Cardiac septum (tissue), 1 donor: ENCODE results near the gene SEC23IP. TPM values are rescaled to one million over a fixed set of nuclear protein-coding genes. Genes with fewer than 3 reads are reported as not detected.
A peak's percentile ranks its signal among the peaks of the same experiment; 100 is the strongest.
"Not testable (repeated sequence)": the region's sequence is repeated elsewhere in the genome, so short reads cannot be mapped to it uniquely, and the experiment has no call there.

Experiments
- DNase-seq: peaks from one replicate; pipeline ENCODE4 v3.0.0-alpha.2; 2020; ENCODE audit warnings: low spot score
- intact Hi-C: fragments of 100-400 bp; cut with DNase I; formaldehyde crosslinking; loops from one replicate; pipeline ENCODE4 v1.14.0; 2022
- long read RNA-seq: library from polyadenylated mRNA; unstranded; transcript quantifications from one replicate; pipeline ENCODE4 v2.0.0, GENCODE V29; 2021
- total RNA-seq: library from RNA; stranded (reverse); fragmentation: NEBNext Ultra II Directional; extraction: Animal tissue kit (Norgen Biotek cat#: 25700); gene quantifications from one replicate; pipeline ENCODE4 v1.2.1, GENCODE V29; 2021
- donor health status: DM: no; HTN: no; CAD: no.

Gene SEC23IP
- 30.7 TPM for total RNA-seq
- long read RNA-seq, full-length matches to known transcripts, result 10 of 22 reads
- long read RNA-seq, partial matches to known transcripts, result 6 of 22 reads
- long read RNA-seq, other reads (novel, unspliced or antisense), result 6 of 22 reads

DNA sequence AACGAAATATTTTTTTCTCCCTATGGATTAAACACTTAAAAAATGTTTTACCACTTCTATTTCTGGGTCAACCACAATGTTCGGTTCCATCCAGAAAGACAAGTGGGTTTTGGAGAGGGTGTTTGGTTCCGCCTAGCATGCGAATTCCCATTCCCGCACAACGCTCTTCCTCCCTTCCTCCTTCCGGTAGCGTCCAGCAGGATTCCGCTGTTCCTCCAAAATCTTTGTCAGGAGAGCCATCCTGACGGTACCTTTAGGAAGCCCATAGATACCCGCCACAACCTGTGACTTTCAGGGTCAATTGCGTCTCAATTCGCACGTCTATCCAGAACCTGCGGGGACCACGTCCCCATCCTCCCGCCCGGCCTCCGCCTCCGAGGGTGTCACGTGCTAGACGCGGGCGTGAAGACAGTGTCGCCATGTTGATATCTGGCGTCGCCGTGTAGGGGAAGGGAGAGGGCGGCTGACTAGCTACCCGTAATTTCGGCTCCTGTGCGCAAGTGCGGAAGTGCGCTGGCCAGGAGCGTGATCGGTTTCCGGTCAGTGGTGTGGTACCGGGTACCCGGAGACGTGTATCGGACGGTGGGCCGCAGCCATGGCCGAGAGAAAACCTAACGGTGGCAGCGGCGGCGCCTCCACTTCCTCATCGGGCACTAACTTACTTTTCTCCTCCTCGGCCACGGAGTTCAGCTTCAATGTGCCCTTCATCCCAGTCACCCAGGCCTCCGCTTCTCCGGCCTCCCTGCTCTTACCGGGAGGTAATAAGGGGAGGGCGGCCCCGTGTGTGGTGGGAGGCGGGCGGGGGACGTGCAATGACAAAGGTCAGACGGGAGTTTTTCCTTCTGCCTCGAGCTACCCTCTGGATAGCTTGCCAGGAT, at the start of gene SEC23IP:
Gene SEC23IP (plus strand): TSS at position 543 of the 878 bp plus-strand sequence. CDS start 53 bp downstream, at position 596.
- intact Hi-C loops, result loop anchor here (1.0 kb wide), 1 partner anchor 20 kb away; the partner anchor contains the start of gene MCMBP
- peak; percentile 99 for DNase-seq

DNA sequence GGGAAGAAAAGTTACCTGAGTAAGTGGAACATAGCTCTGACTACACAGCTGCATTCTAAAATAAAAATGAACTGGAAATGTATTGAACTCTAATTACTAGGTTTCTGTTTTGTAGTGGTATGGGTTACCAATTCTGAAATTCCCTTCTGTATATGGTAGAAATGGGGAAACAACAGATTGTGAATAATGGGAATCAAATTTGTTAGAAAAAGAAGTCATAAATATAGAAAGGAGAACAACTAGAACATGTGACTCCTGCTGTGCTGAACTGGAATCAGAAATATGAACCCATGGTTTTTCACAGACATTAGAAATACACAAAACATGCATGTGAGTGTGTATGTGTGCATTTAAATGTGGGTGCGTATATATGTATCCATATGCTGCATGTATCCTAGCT, 46.9 kb upstream of the SEC23IP start:
- intact Hi-C loops, result no loop called here
- DNase-seq, result no peak

DNA sequence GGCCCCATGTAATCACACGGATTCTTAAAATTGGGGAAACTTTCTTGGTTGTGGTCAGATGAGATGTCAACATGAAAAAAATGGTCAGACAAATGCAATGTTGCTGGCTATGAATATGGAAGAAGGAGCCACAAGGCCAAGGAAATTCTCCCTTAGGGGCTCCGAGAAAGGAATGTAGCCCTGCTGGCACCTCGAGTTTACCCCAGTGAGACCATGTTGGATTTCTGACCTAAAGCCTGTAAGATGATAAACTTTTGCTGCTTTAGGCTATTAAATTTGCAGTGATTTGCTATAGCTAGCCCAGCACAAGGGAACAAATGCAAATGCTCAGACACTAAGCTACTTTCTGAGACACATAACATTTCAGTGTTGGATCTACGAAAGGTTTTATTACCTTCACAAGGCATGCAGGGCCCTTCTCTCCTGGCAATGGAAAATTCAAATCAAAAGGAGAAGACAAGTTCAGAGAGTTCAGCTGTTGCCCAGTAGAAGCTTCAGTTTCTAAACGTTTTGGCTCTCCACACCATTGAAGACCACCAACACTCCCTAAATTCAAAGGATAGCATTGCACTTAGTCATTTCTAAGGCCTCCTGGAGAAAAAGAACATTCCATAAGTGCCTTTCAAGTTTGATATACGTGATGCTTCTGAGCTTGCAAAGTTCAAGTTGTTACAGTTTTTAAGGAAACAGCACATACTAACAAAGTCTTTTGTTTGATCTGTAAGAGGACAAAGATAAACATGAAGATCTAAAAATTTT, 43.3 kb upstream of the SEC23IP start:
- DNase-seq, result no peak
- intact Hi-C loops, result no loop called here

DNA sequence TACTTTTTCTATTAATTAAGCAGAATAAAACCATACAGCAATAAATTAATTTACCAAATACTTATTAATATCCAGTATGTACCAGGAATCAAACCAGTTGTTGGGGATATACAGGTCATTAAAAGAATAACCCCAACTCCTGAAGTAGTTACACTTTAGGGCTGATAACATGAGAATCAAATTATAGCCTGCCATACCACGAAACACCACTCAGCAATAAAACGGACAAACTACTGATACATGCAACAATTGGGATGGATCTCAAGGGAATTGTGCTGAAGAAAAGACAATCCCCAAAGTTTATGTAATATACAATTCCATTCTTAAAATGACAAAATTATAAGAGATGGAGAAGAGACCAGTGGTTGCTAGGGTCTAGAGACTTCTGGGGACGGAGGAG, 42.6 kb upstream of the SEC23IP start:
- intact Hi-C loops, result loop anchor here (10.0 kb wide), 1 partner anchor 165 kb away; no protein-coding TSS in a partner anchor
- no peak for DNase-seq

DNA sequence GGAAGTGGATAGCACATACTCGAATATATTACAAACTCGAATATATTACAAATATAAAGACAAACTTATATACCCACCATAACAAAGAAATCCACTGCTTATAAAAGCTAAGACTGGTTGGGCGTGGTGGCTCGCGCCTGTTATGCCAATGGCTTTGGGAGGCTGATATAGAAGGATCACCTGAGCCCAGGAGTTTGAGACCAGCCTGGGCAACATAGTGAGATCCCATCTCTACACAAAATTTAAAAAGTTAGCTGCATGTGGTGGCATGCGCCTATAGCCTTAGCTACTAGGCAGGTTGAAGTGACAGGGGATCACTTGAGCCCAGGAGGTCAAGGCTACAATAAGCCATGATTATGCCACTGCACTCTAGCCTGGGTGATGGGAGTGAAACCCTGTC, 40.3 kb upstream of the SEC23IP start:
- intact Hi-C loops, result loop anchor here (10.0 kb wide), 1 partner anchor 167 kb away; no protein-coding TSS in a partner anchor
- no peak for DNase-seq

DNA sequence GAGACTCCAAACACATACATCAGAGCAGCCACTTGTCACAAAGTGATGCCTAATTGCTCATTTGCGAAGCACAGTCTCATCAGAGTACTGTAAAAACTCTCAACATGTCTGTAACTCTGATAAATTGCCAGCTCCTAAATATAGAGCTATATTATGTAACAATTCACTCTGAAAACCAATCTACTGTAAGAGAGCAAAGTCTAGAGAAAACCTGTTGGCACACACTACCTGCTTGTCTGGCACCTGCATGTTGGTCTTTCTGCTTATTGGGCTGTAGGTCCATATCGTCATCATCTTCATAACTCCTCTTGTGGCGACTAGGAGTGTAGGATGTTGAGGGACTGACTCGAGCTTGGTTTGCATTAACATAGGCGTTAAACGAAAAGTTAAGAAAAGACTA, 39.7 kb upstream of the SEC23IP start:
- intact Hi-C loops, result loop anchor here (10.0 kb wide), 1 partner anchor 168 kb away; no protein-coding TSS in a partner anchor
- no peak for DNase-seq

DNA sequence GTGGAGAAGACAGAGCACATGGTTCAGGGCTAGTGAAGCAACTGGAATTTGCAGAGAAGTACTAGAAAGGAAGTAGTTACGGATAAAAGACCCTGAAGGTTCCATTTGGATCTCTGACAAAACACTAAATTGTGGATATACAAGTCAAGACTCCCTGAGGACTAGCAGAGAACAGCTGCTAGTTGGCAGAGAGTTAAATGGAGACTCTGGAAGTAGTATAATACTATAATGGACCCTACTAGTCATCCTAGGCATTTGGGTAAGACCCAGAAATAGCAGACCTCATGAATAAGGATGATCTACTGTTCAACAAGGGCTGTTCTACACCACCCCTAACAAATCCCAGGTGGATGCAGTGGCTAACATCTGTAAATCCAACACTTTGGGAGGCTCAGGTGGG, 39.0 kb upstream of the SEC23IP start:
- intact Hi-C loops, result loop anchor here (10.0 kb wide), 1 partner anchor 169 kb away; no protein-coding TSS in a partner anchor
- no peak for DNase-seq

DNA sequence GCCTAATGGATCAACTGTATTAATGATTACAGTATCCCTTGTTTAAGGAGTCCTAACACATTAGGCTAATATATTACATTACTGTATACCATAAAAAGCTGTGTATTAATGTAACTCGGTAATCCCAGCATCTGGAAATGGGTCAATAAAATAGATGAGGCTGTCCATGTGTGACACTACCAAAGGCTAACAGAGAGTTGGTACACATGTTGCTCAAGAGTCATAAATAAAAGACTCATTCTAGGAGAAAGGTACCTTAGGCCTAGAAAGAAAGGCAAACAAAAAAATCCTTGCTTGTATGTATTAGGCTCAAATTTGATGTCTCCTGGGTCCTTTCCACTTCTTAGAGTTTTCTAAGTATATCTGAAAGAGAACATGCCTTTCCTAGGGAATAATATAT, 34.5 kb upstream of the SEC23IP start:
- intact Hi-C loops, result loop anchor here (5.0 to 10.0 kb wide), 2 partner anchors 173 to 246 kb away; no protein-coding TSS in a partner anchor
- no peak for DNase-seq

DNA sequence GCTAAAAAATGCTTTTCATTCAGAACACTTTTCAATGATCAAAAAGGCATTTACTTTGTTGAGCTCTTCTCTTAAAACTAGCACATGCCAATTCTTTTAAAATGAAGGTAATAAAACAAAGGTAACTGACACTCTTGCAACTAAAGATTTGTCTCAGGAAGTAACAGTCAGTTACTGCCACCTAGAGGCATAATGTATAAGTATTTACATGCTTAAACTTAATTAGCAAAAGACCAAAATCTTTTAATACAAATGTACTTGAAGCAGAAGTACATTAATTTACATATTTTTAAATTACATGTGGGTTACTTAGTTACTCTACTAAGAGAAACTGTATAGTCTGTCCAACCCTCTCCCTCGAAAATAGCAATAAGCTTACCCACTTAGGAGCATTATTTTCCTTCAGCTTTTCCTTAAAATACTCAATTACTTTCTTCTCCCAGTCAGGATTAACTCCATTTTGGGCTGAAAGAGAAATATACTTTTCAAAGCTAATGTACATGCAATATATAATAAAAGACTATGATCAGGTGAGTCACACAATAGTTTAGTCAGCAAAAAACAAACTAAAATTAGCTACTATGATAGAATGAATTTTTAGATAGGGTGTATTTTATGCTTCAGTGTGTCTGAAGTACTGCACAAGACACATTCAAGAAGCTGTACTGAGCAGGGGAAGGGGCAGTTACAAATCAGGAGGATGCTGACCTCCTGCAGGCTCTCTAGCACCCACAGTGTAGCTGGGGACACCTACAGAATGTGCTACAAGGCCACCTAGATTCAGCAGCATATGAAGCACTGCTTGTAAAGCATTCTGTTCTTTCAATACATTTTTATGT, 32.9 kb upstream of the SEC23IP start:
- no peak for DNase-seq
- intact Hi-C loops, result loop anchor here (5.0 to 10.0 kb wide), 3 partner anchors 107 to 247 kb away; no protein-coding TSS in a partner anchor

DNA sequence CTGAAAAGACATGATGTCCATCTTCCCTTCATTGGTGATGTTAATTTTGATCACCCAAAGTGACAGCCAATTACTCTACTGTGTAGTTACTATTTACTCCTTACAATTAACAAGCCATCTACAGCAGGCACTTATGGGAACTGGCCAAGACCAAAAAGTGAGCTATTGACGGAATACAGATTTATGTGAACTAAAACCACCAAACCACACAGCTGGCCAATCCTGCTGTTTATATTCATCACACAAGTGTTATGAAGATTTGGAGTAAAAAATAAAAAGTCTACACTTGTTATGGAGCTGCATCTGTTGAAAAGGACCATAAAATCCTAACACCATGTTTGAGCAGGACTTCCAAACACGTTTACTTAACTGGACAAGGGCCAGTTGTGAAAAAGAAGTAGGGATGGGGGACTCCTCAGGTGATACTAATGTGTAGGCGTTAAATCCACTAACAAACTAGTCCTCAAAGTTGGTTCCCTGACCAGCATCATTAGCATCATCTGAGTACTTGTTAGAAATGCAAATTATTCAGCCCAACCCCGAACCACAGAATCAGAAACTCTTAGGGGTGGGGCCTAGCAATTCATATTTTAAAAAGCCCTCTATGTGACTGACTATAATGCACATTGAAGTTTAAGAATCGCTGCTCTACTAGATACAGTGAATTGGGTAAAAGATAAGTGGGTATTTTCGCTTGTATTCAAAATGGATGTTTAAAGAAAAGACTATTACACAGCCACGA, 31.5 kb upstream of the SEC23IP start:
- intact Hi-C loops, result loop anchor here (5.0 kb wide), 1 partner anchor 109 kb away; no protein-coding TSS in a partner anchor
- no peak for DNase-seq

DNA sequence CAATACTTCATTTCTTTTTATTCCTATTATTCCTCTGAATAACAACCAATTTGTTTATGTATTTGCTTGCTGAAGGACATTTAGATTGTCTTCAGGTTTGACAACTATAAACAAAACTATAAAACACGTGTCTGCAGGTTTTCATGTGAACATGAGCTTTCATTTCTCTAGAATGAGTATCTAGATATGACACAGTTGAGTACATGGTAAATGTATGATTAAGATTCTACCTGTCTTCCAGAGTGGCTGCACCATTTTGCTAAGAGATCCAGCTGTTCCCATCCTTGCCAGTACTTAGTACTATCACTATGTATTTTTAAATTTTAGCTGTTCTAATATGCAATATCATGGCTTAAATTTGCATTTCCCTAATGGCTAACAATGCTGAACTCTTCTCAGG, 30.0 kb upstream of the SEC23IP start:
- no peak for DNase-seq
- intact Hi-C loops, result loop anchor here (5.0 kb wide), 1 partner anchor 110 kb away; no protein-coding TSS in a partner anchor

DNA sequence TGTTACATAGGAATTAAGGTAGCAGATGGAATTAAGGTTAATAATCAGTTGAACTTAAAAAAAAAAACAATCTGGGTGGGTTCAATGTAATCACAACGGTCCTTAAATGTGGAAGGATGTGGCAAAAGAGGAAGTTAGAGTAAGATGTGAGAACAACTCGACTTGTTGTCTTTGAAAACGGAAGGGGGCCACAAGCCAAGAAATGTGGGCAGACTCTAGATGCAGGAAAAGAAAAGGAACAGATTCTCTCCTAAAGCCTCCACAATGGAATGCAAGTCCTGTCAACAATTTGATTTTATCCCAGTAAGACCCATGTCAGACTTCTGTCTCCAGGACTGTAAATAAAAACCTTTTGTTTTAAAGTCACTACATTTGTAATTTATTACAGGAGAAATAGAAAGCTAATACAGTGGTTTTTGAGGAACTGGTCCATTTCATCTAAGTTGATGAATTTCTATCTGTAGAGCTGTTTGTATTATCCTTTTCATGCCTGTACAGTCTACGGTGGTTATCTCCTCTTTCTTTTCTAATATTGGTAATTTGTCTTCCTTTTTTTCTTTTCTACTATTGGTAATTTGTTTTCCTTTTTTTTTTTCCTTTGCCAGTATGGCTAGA, 28.5 kb upstream of the SEC23IP start:
- intact Hi-C loops, result loop anchor here (5.0 kb wide), 1 partner anchor 112 kb away; no protein-coding TSS in a partner anchor
- no peak for DNase-seq

DNA sequence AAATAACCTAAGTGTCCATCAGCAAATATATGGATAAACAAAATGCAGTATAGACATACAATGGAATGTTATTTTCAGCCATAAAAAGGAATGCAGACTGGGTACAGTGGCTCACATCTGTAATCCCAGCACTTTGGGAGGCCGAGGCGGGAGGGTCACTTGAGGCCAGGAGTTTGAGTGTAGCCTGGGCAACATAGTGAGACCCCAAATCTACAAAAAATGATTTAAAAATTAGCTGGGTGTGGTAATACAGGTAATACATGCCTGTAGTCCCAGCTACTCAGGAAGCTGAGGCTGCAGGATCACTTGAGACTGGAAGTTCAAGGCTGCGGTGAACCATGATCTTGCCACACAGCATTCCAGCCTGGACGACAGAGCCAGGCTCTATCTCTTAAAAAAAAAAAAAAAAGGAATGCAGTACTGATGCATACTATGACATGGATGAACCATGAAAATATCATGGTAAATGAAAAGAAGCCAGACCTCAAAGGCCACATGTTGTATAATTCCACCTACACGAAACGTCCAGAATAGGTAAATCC, 26.8 kb upstream of the SEC23IP start:
- DNase-seq, result no peak
- intact Hi-C loops, result no loop called here

DNA sequence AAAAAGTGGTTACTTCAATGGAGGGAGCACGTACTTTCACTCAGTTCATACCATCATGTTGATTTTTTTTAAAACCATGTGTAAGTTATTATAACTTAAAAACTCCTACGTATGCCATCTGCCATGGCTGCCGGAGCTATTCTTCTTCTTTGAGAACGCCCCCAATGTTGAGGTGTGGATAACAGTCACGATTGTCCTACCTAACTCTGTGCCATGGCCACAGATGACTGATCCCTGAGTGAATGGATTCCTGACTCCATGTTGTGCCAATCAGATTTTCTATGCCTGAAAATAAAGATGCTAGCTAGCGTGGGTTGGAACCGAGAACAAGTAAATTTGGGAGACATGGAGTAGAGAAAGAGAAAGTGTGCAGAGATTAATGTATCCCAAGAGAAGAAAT, 25.2 kb upstream of the SEC23IP start:
- DNase-seq, result no peak
- intact Hi-C loops, result no loop called here

DNA sequence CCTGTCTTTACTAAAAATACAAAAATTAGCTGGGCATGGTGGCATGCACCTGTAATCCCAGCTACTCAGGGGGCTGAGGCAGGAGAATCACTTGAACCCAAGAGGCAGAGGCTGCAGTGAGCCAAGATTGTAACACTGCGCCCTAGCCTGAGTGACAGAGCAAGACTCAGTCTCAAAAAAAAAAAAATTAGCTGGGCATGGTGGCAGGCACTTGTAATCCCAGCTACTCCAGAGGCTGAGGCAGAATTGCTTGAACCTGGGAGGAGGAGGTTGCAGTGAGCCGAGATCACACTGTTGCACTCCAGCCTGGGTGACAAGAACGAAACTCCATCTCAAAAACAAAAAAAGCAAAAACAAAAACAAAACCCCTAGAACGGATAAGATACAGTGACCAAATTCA, 23.1 kb upstream of the SEC23IP start:
- DNase-seq, intact Hi-C loops: not testable (repeated sequence)

DNA sequence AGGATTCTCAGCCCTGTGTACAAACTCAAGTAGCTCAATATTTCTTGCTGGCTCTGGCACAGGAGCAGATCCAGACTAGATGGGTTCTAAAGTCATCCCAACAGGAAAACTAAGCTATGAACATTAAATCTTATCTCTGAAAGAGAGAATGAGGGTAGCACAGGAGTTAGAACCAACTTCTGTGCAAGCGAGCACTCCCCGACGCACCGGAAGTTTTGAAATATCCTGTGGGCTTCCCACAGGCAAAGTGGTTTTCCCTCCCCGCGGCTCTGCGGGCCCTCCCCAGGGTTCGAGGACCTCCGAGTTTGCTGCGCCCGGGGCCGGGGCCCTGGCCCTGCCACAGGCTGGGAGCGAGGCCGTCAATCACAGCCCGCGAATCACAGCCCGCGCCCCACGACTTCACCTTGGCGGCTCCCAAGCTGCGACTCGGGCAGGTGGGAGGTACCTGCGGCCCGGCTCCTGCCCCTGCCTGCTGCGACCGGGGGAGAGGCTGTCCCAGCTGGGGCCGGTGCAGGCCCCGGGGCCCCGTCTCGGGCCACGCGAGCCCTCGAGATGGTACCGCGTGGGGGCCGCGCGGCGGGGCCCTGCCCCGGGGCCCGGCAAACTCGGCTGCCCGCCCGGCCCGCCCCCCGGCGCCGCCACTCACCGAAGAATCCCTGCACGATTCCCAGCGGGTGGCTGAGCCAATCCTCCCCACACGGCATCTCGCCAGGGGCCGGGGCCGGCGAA, 20.5 kb upstream of the SEC23IP start:
- intact Hi-C loops, result loop anchor here (1.0 to 5.0 kb wide), 2 partner anchors 20 to 185 kb away; partner anchors contain the start of gene SEC23IP
- peak; percentile 84 for DNase-seq

DNA sequence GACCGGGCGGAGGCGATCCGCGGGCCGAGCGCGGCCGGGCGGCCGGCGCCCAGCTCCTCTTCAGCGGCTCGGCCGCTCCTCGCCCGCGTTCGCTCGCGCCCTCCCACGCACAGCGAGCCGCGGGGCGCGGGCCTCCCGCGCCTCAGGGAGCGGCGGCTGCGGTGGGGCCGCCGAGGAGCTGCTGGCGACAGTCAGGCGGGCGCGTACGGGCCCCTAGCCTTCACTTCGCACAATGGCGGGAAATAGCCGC, 20.0 kb upstream of the SEC23IP start, which contains the start of gene MCMBP:
Gene MCMBP (minus strand): TSS at position 234 of the 250 bp plus-strand sequence. CDS start 259 bp downstream, outside the sequence.
- DNase-seq, result no peak

More for the DNA sequence above, 20.0 kb upstream of the SEC23IP start, which contains the start of gene MCMBP:
- intact Hi-C loops, result loop anchor here (1.0 to 5.0 kb wide), 2 partner anchors 20 to 185 kb away; partner anchors contain the start of gene SEC23IP
